Measurements from ENCODE around the gene KRTAP19-1.

GRCh38 chr21:30448514-30448913, 31.7 kb downstream of the KRTAP19-1 start:
- TF ChIP-seq KLF7 (tag by site-specific recombination; IDR thresholded peaks at IDR 0.05; ENCODE audit: borderline replicate concordance) (no peak), MZF1 (tag by site-specific recombination; IDR thresholded peaks at IDR 0.05; ENCODE audit: borderline replicate concordance) (no peak), ZNF423 (tag by site-specific recombination; IDR thresholded peaks at IDR 0.05) (no peak), IKZF3 (tag by site-specific recombination; IDR thresholded peaks at IDR 0.05) (no peak), ZNF626 (tag by site-specific recombination; IDR thresholded peaks at IDR 0.05) (no peak), REST (tag by site-specific recombination; IDR thresholded peaks at IDR 0.05) (no peak), CTCF (tag by site-specific recombination; IDR thresholded peaks at IDR 0.05) (no peak), KLF17 (tag by site-specific recombination; IDR thresholded peaks at IDR 0.05) (no peak), ZNF777 (tag by site-specific recombination; IDR thresholded peaks at IDR 0.05; ENCODE audit: borderline replicate concordance) (no peak), GLIS2 (tag by site-specific recombination; IDR thresholded peaks at IDR 0.05) (no peak), ZNF837 (tag by site-specific recombination; IDR thresholded peaks at IDR 0.05) (no peak), SETDB1 (IDR thresholded peaks at IDR 0.05; ENCODE audit: insufficient read length, low read length) (no peak)
- TF ChIP-seq, protein P1, sequence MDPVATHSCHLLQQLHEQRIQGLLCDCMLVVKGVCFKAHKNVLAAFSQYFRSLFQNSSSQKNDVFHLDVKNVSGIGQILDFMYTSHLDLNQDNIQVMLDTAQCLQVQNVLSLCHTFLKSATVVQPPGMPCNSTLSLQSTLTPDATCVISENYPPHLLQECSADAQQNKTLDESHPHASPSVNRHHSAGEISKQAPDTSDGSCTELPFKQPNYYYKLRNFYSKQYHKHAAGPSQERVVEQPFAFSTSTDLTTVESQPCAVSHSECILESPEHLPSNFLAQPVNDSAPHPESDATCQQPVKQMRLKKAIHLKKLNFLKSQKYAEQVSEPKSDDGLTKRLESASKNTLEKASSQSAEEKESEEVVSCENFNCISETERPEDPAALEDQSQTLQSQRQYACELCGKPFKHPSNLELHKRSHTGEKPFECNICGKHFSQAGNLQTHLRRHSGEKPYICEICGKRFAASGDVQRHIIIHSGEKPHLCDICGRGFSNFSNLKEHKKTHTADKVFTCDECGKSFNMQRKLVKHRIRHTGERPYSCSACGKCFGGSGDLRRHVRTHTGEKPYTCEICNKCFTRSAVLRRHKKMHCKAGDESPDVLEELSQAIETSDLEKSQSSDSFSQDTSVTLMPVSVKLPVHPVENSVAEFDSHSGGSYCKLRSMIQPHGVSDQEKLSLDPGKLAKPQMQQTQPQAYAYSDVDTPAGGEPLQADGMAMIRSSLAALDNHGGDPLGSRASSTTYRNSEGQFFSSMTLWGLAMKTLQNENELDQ (tag by site-specific recombination; IDR thresholded peaks at IDR 0.05; ENCODE audit: low read depth) = no peak
- TF ChIP-seq, protein P2, sequence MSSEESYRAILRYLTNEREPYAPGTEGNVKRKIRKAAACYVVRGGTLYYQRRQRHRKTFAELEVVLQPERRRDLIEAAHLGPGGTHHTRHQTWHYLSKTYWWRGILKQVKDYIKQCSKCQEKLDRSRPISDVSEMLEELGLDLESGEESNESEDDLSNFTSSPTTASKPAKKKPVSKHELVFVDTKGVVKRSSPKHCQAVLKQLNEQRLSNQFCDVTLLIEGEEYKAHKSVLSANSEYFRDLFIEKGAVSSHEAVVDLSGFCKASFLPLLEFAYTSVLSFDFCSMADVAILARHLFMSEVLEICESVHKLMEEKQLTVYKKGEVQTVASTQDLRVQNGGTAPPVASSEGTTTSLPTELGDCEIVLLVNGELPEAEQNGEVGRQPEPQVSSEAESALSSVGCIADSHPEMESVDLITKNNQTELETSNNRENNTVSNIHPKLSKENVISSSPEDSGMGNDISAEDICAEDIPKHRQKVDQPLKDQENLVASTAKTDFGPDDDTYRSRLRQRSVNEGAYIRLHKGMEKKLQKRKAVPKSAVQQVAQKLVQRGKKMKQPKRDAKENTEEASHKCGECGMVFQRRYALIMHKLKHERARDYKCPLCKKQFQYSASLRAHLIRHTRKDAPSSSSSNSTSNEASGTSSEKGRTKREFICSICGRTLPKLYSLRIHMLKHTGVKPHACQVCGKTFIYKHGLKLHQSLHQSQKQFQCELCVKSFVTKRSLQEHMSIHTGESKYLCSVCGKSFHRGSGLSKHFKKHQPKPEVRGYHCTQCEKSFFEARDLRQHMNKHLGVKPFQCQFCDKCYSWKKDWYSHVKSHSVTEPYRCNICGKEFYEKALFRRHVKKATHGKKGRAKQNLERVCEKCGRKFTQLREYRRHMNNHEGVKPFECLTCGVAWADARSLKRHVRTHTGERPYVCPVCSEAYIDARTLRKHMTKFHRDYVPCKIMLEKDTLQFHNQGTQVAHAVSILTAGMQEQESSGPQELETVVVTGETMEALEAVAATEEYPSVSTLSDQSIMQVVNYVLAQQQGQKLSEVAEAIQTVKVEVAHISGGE (tag by site-specific recombination; conservative IDR thresholded peaks at IDR 0.05; ENCODE audit: low read depth) = no peak

All from HEK293 (cell line).